Endothelial cell (in vitro differentiated cells): ENCODE measurements around the gene CRAMP1. TPM values are rescaled to one million over a fixed set of nuclear protein-coding genes. Genes with fewer than 3 reads are reported as not detected.

Source experiments
- DNase-seq: peaks from one replicate; pipeline ENCODE4 v3.0.0; 2021; ENCODE audit warnings: low spot score
- H3K27ac Mint-ChIP-seq: one replicate; pipeline ENCODE4 v1.8.0; 2021; ENCODE audit warnings: mixed read lengths, inconsistent platforms; ENCODE audit not compliant: unreplicated experiment
- H3K27me3 Mint-ChIP-seq: one replicate; pipeline ENCODE4 v1.8.0; 2021; ENCODE audit warnings: mild to moderate bottlenecking, moderate library complexity, mixed read lengths, inconsistent platforms; ENCODE audit not compliant: unreplicated experiment
- H3K36me3 Mint-ChIP-seq: one replicate; pipeline ENCODE4 v1.8.0; 2021; ENCODE audit warnings: mild to moderate bottlenecking, low read depth, mixed read lengths, inconsistent platforms; ENCODE audit not compliant: unreplicated experiment
- H3K4me1 Mint-ChIP-seq: one replicate; pipeline ENCODE4 v1.8.0; 2021; ENCODE audit warnings: mild to moderate bottlenecking, mixed read lengths, inconsistent platforms; ENCODE audit not compliant: unreplicated experiment
- H3K4me3 Mint-ChIP-seq: one replicate; pipeline ENCODE4 v1.8.0; 2021; ENCODE audit warnings: mild to moderate bottlenecking, mixed read lengths, inconsistent platforms; ENCODE audit not compliant: unreplicated experiment
- H3K9me3 Mint-ChIP-seq: one replicate; pipeline ENCODE4 v1.8.0; 2021; ENCODE audit warnings: mixed read lengths, inconsistent platforms; ENCODE audit not compliant: unreplicated experiment
- CTCF ChIP-seq: fragments of 200-600 bp; sonication (generic); IDR thresholded peaks from one replicate; pipeline ENCODE4 v1.5.0; 2021; ENCODE audit warnings: antibody characterized with exemption; ENCODE audit not compliant: unreplicated experiment
- total RNA-seq: library from RNA; stranded (reverse); fragmentation: NEBNext Ultra II Directional; extraction: Animal tissue kit (Norgen Biotek cat#: 25700); gene quantifications from one replicate; pipeline ENCODE4 v1.2.1, GENCODE V29; 2021; ENCODE audit not compliant: unreplicated experiment

Gene CRAMP1
- total RNA-seq, 1 donor from 2014 or later, result 46.8 TPM

GRCh38 chr16:1688807-1689560 is 76.8 kb downstream of the CRAMP1 start:
- Mint-ChIP-seq H3K9me3 (no peaks in the 10 kb centered on the region), H3K27ac (no peak overlapping the region), H3K4me3 (no peak overlapping the region), H3K27me3 (peaks cover 3% of the 10 kb centered on the region), H3K36me3 (peaks cover 43% of the 10 kb centered on the region), H3K4me1 (no peaks in the 10 kb centered on the region)
- DNase-seq, result no peak
- no peak for TF ChIP-seq CTCF

GRCh38 chr16:1689853-1690252 is 77.7 kb downstream of the CRAMP1 start:
- Mint-ChIP-seq H3K9me3 (no peaks in the 10 kb centered on the region), H3K36me3 (peaks cover 50% of the 10 kb centered on the region), H3K27ac (no peak overlapping the region), H3K4me1 (no peaks in the 10 kb centered on the region), H3K4me3 (no peak overlapping the region), H3K27me3 (peaks cover 3% of the 10 kb centered on the region)
- no peak for TF ChIP-seq CTCF
- no peak for DNase-seq

- DNase-seq, result no peak
- Mint-ChIP-seq H3K4me1 (no peaks in the 10 kb centered on the region), H3K27me3 (peaks cover 1% of the 10 kb centered on the region), H3K27ac (no peak overlapping the region), H3K4me3 (no peak overlapping the region), H3K36me3 (peaks cover 50% of the 10 kb centered on the region), H3K9me3 (no peaks in the 10 kb centered on the region)
- no peak for TF ChIP-seq CTCF
Measured at GRCh38 chr16:1690810-1691209, 78.7 kb downstream of the CRAMP1 start.

GRCh38 chr16:1691276-1691675 is 79.1 kb downstream of the CRAMP1 start:
- Mint-ChIP-seq H3K27me3 (peaks cover 1% of the 10 kb centered on the region), H3K9me3 (no peaks in the 10 kb centered on the region), H3K4me3 (no peak overlapping the region), H3K36me3 (peaks cover 50% of the 10 kb centered on the region), H3K4me1 (no peaks in the 10 kb centered on the region), H3K27ac (no peak overlapping the region)
- no peak for DNase-seq
- TF ChIP-seq CTCF, result no peak

- Mint-ChIP-seq H3K27me3 (peaks cover 1% of the 10 kb centered on the region), H3K4me3 (no peak overlapping the region), H3K9me3 (no peaks in the 10 kb centered on the region), H3K36me3 (peaks cover 54% of the 10 kb centered on the region), H3K4me1 (no peaks in the 10 kb centered on the region), H3K27ac (no peak overlapping the region)
- no peak for DNase-seq
- TF ChIP-seq CTCF, result no peak
Measured at GRCh38 chr16:1691956-1692355, 79.8 kb downstream of the CRAMP1 start.
